IgD-negative memory B cell (primary cell): ENCODE measurements around the gene KCNMA1. TPM values are rescaled to one million over a fixed set of nuclear protein-coding genes. Genes with fewer than 3 reads are reported as not detected.

Experiments
- H3K27ac Mint-ChIP-seq, 3 donors: one replicate each; pipeline ENCODE4 v1.8.0; 2020 to 2022; ENCODE audit warnings: mild to moderate bottlenecking in 3 of 3, mixed read lengths in 3 of 3, moderate library complexity in 1 of 3
- H3K27me3 Mint-ChIP-seq: one replicate; pipeline ENCODE4 v1.8.0; 2021; ENCODE audit warnings: mixed read lengths
- H3K36me3 Mint-ChIP-seq: one replicate; pipeline ENCODE4 v1.8.0; 2020; ENCODE audit warnings: mild to moderate bottlenecking, mixed read lengths
- H3K4me1 Mint-ChIP-seq, 3 donors: one replicate each; pipeline ENCODE4 v1.8.0; 2020 to 2022; ENCODE audit warnings: mixed read lengths in 3 of 3, mild to moderate bottlenecking in 1 of 3
- H3K4me3 Mint-ChIP-seq, 4 donors: one replicate each; pipeline ENCODE4 v1.8.0; 2020 to 2022; ENCODE audit warnings: mild to moderate bottlenecking in 4 of 4, mixed read lengths in 4 of 4, moderate library complexity in 3 of 4
- H3K9me3 Mint-ChIP-seq, 3 donors: one replicate each; pipeline ENCODE4 v1.8.0; 2020 to 2021; ENCODE audit warnings: mixed read lengths in 3 of 3, mild to moderate bottlenecking in 1 of 3
- polyA plus RNA-seq: library from polyadenylated mRNA; unstranded; fragments of 300-500 nt; fragmentation: Illumina TruSeq; gene quantifications from one replicate; pipeline ENCODE4 v1.2.3, GENCODE V29; 2021

KCNMA1 gene
- polyA plus RNA-seq, 1 donor from 2014 or later: 5.5 TPM

DNA sequence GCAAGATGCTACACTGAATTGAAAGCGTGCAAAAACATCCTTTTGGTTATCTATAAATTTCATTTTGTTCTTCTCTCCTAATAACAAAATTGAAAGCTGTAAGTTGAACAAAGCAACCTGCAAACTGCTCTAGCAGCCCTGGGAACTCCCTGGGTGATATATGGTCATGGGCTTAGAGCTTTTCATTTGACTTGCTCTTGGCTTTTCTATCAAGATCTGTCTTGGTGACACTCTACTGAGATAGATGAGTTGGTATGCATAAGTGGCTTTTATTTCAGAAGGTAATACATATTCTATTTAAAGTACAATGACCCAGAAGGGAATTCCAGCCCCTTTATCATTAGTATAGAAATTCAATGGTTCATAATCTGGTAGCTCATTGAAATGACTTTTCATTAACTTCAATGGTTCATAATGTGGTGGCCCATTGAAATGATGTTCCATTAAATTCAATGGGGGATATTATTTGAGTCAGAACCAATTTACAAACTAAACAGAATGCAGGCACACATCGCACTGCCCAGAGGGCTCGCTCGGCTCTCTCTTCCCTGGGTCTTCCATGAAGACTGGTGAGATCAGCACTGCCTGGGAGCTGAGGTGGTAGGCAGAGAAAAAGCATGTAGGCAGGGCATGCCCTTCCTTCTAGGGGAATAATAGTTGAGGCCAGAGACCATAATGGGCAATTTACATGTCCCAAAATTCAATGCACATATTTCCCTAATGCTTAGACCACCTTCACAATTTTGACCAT lies 10.1 kb upstream of the KCNMA1 start:
- peaks cover 0 to 3% (median 2%) of the 10 kb centered on the region in 3 donors for H3K9me3 Mint-ChIP-seq
- peaks cover 0 to 9% (median 6%) of the 10 kb centered on the region in 3 donors for H3K4me1 Mint-ChIP-seq
- no peak overlapping the region for H3K4me3 Mint-ChIP-seq
- H3K27me3 Mint-ChIP-seq: peaks cover 2% of the 10 kb centered on the region
- H3K27ac Mint-ChIP-seq: no peak overlapping the region
- peaks cover 2% of the 10 kb centered on the region for H3K36me3 Mint-ChIP-seq

DNA sequence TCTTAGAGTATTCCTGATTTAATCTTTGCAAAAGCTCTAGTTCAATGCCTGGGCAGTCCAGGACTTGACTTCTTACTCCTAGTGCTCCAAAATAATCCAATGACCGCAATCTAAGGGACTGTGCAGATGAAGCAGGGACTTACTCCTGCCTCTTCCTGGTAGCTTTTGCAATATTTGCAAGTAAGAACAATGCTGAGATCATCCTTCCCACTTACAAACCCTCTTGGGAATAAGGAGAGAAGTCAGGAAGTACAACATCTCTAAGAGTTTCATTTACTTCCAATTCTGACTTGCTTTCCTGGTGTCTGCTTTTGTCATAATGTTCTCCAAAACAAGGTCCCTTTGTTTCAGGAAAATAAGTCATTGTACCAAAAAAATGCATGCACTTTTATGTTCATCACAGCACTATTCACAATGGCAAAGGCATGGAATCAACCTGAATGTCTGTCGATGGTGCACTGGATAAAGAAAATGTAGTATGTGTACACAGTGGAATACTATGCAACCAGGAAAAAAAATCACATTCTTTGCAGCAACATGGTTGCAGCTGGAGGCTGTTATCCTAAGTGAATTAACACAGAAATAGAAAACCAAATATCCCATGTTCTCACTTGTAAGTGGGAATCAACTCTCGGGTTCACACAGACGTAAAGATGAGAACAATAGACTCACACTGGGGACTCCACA lies 7.1 kb upstream of the KCNMA1 start:
- H3K27ac Mint-ChIP-seq: no peak overlapping the region

GRCh38 chr10:77643795-77644468 lies 6.3 kb upstream of the KCNMA1 start:
- Mint-ChIP-seq H3K9me3 (no peaks in the 10 kb centered on the region), H3K27ac (no peak overlapping the region), H3K36me3 (peaks cover 2% of the 10 kb centered on the region), H3K4me3 (no peak overlapping the region), H3K27me3 (peaks cover 26% of the 10 kb centered on the region), H3K4me1 (peaks cover 2 to 27% (median 3%) of the 10 kb centered on the region in 3 donors)

More for the DNA sequence above, 7.1 kb upstream of the KCNMA1 start:
- Mint-ChIP-seq H3K4me3 (no peak overlapping the region), H3K9me3 (no peaks in the 10 kb centered on the region), H3K36me3 (peaks cover 2% of the 10 kb centered on the region), H3K4me1 (peaks cover 3 to 25% (median 6%) of the 10 kb centered on the region in 3 donors), H3K27me3 (peaks cover 18% of the 10 kb centered on the region)

DNA sequence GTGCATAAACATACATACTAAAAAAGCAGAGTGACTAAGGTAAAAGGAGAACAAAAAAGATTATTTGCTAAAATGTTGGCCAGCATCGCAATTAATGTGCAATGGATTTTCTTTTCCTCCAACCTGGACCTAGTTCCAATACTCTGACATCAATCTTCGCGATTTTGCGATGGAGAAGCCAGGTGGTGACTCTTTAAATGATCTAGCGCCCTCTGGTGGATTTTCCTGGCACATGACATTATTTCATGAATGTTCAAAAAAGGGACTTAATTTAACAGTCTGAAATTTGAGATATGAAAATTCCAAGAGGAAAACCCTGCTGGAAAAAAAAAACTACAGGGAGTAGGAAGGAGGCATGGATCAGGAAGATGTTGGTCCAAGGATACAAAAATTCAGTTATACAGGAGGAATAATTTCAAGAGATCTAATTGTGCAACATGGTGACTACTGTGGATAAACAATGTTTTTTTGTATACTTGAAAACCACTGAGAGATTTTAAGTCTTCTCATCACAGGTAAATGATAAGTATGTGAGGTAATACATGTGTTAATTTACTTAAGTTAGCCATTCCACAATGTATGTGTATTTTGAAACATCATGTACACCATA lies 4.3 kb upstream of the KCNMA1 start:
- peaks cover 2 to 23% (median 7%) of the 10 kb centered on the region in 3 donors for H3K4me1 Mint-ChIP-seq
- H3K27ac Mint-ChIP-seq: peak overlapping the region in 1 of 3 donors; percentile 5
- H3K36me3 Mint-ChIP-seq: peaks cover 2% of the 10 kb centered on the region
- H3K27me3 Mint-ChIP-seq: peaks cover 32% of the 10 kb centered on the region
- peak overlapping the region in 1 of 4 donors; percentile 39 for H3K4me3 Mint-ChIP-seq
- no peaks in the 10 kb centered on the region for H3K9me3 Mint-ChIP-seq

DNA sequence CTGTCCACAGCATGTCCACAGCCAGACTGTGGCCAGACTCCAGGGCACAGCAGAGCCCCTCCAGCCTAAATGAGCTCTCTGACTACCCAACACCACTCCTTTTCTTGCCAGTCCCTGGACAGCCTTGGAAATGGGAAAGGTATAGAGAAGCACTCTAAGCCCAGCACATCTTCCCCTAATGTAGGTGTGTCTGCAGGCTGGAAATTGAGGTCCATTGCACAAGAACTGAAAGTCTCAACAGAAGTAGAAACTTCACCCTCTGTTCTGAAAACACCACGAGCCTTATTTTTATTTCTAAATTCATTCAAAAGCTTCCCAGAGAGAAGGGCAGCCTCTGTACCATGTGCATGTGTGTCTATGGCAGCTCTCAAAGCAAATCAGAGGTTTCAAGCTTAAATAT lies 3.7 kb upstream of the KCNMA1 start:
- Mint-ChIP-seq H3K27ac (no peak overlapping the region), H3K4me3 (peak overlapping the region in 2 of 4 donors; percentile 30 to 39), H3K4me1 (peaks cover 2 to 23% (median 7%) of the 10 kb centered on the region in 3 donors), H3K27me3 (peaks cover 37% of the 10 kb centered on the region), H3K36me3 (peaks cover 2% of the 10 kb centered on the region), H3K9me3 (no peaks in the 10 kb centered on the region)

GRCh38 chr10:77640167-77640566 lies 2.6 kb upstream of the KCNMA1 start:
- peaks cover 2 to 33% (median 7%) of the 10 kb centered on the region in 3 donors for H3K4me1 Mint-ChIP-seq
- H3K27ac Mint-ChIP-seq: no peak overlapping the region
- H3K4me3 Mint-ChIP-seq: peak overlapping the region in 1 of 4 donors; percentile 39
- H3K9me3 Mint-ChIP-seq: no peaks in the 10 kb centered on the region
- peaks cover 46% of the 10 kb centered on the region for H3K27me3 Mint-ChIP-seq
- no peaks in the 10 kb centered on the region for H3K36me3 Mint-ChIP-seq

DNA sequence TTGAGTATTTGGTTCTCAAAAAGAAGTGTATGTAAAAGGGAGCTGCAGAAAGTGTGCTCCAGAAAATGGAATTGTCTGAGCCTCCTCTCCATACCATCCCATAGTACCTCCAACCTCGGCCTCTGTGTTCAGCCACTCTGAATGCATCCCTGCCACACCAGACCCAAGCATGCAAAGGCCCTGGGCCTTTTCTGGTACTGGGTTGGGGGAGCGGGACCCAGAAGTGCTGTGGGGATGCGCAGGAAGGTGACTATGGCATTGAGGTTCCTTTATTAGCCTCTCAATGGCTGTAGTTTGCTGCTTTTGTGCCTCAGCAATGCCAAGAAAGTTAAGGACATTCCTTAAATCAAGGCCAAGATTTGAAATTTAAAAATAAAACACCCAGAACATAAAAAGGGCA lies 2.1 kb upstream of the KCNMA1 start:
- no peaks in the 10 kb centered on the region for H3K9me3 Mint-ChIP-seq
- H3K27ac Mint-ChIP-seq: no peak overlapping the region
- peaks cover 46% of the 10 kb centered on the region for H3K27me3 Mint-ChIP-seq
- H3K4me1 Mint-ChIP-seq: peaks cover 2 to 34% (median 7%) of the 10 kb centered on the region in 3 donors
- no peaks in the 10 kb centered on the region for H3K36me3 Mint-ChIP-seq
- peak overlapping the region; percentile 71 to 88 (median 80) for H3K4me3 Mint-ChIP-seq

DNA sequence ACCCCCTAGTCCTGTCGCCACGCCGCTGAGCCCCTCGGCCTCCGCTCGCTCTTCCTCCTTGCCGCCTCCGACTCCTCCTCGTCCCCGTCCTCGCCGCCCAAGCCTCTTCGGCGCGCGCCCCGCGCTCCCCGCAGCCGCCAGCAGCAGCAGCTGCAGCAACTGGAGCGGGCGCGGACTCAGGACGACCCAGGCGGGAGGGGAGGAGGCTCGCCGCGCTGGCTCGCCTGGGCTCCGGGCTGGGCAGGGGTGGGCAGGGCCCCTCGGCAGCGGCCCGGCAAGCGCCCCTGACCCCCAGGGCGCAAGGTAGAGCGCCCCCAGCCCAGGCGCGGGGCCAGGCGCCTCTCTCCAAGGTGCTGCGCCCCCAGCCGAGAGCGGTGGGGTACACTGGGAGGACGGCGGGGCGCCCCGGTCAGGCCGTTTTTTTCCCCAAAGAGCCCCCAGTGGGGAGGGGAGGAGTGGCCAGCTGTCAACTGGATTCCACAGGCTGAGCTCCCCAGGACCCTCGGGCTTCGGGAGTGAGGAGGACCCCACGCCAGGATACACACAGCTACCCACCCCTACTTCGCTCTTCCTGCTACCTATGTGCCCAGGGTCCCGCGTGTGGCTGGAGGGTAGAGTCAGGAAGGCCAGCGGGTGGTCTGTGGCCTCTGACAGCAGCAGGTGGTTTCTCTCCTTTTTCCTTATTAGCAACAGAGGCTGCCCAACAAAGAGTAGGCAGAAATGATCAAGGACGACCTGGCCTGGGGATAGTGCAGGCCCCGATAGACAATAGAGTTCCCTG lies 903 bp upstream of the KCNMA1 start:
- Mint-ChIP-seq H3K4me3 (peak overlapping the region; percentile 81 to 93 (median 86)), H3K27me3 (peaks cover 49% of the 10 kb centered on the region), H3K27ac (peak overlapping the region in 1 of 3 donors; percentile 59)

GRCh38 chr10:77636967-77637531 lies 559 bp downstream of the KCNMA1 start:
- Mint-ChIP-seq H3K4me3 (peak overlapping the region; percentile 79 to 94 (median 86)), H3K36me3 (no peaks in the 10 kb centered on the region), H3K4me1 (peaks cover 2 to 34% (median 7%) of the 10 kb centered on the region in 3 donors), H3K27ac (peak overlapping the region in 1 of 3 donors; percentile 30), H3K9me3 (no peaks in the 10 kb centered on the region), H3K27me3 (peaks cover 51% of the 10 kb centered on the region)

More for the DNA sequence above, 903 bp upstream of the KCNMA1 start:
- Mint-ChIP-seq H3K4me1 (peaks cover 2 to 34% (median 7%) of the 10 kb centered on the region in 3 donors), H3K36me3 (no peaks in the 10 kb centered on the region), H3K9me3 (no peaks in the 10 kb centered on the region)

DNA sequence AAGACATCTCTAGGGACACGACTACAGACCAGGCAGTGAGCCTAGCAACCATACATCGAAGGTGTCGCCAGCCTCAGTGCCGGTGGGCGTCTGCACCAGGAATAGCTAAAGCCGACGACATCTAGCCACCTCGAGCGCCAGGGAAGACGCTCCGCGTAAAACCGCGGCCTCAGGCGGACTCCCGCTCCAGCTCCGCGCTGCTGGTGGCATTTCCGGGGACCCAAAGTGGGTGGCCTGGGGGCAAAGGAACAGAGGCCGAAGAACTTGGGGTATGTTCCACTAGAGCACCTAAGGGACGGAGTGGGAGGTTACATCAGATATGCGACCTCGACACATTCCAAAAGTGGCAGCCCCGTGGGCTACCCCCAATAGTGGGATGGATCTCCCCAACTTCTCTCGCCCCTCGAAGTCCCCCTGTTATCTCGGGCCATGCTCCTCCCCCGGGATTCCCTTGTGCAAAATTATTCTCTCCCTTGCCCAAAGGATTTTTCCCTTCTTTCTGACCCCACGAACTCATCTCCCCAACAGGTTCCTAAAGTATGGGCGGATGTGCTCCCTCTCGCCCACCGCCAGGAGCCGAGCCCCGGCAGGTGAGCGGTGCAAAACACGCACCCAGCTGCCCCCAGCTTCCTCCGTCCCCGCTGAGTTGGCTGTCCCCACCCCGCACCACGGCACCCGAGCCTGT lies 1.2 kb downstream of the KCNMA1 start:
- Mint-ChIP-seq H3K4me1 (peaks cover 2 to 28% (median 5%) of the 10 kb centered on the region in 3 donors), H3K27me3 (peaks cover 48% of the 10 kb centered on the region), H3K9me3 (no peaks in the 10 kb centered on the region), H3K4me3 (peak overlapping the region; percentile 79 to 94 (median 86)), H3K27ac (peak overlapping the region in 1 of 3 donors; percentile 30), H3K36me3 (no peaks in the 10 kb centered on the region)

- Mint-ChIP-seq H3K27ac (peak overlapping the region in 1 of 3 donors; percentile 77), H3K9me3 (no peaks in the 10 kb centered on the region), H3K4me1 (peaks cover 2 to 22% (median 5%) of the 10 kb centered on the region in 3 donors), H3K4me3 (peak overlapping the region; percentile 79 to 94 (median 86)), H3K36me3 (no peaks in the 10 kb centered on the region), H3K27me3 (peaks cover 42% of the 10 kb centered on the region)
These were observed 2.0 kb downstream of the KCNMA1 start for GRCh38 chr10:77635402-77636227.

DNA sequence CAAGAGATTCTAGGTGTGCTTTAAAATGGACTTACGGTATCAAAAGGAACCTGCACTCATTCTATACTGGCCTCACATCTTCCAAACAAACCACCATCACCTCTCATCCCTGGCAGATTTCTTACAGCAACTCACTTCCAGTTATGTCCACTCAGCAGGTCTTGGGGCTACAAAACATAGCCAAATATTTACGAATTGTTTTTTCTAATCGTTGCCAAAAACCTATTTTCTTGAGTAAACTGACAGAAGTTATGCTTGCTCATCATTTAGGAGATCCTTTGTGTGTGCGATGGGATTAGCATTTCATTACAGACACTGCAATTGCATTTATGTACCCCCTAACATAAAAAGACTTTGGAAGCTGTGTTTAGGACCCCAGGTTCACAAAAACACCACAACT lies 2.7 kb downstream of the KCNMA1 start:
- Mint-ChIP-seq H3K27me3 (peaks cover 35% of the 10 kb centered on the region), H3K27ac (peak overlapping the region in 1 of 3 donors; percentile 77), H3K36me3 (no peaks in the 10 kb centered on the region), H3K4me3 (peak overlapping the region in 2 of 4 donors; percentile 85 to 88), H3K4me1 (peaks cover 2 to 18% (median 5%) of the 10 kb centered on the region in 3 donors), H3K9me3 (no peaks in the 10 kb centered on the region)
